Measurements from ENCODE around the gene TMEM63C. TPM values are rescaled to one million over a fixed set of nuclear protein-coding genes. Genes with fewer than 3 reads are reported as not detected.
"Not testable (repeated sequence)": the region's sequence is repeated elsewhere in the genome, so short reads cannot be mapped to it uniquely, and the experiment has no call there.

TMEM63C gene
- polyA plus RNA-seq, 1 donor from 2014 or later = 11.1 TPM

GRCh38 chr14:77279719-77280118, 98.1 kb downstream of the TMEM63C start:
- no peaks in the 10 kb centered on the region for H3K27me3 ChIP-seq (ENCODE audit: insufficient read depth, low read depth, low read length)
- H3K4me2 ChIP-seq (ENCODE audit: low read length) = no peak overlapping the region
- no peak overlapping the region for H3K9ac ChIP-seq (ENCODE audit: low read length)
- H3K9me3 ChIP-seq (ENCODE audit: low read length) = no peaks in the 10 kb centered on the region
- H3K27ac ChIP-seq (ENCODE audit: low read length) = no peak overlapping the region
- no peak for TF ChIP-seq SMC3 (conservative IDR thresholded peaks at IDR 0.05; ENCODE audit: poor library complexity)
- TF ChIP-seq RAD21 (conservative IDR thresholded peaks at IDR 0.05) = no peak
- TF ChIP-seq REST (IDR thresholded peaks at IDR 0.05; ENCODE audit: borderline replicate concordance) = no peak
- no peaks in the 10 kb centered on the region for H4K20me1 ChIP-seq (ENCODE audit: insufficient read depth)
- no peaks in the 10 kb centered on the region for H3F3A ChIP-seq (ENCODE audit: insufficient read depth, low read length, poor library complexity, severe bottlenecking)
- H2AFZ ChIP-seq (ENCODE audit: low read depth, low read length) = no peak overlapping the region
- no peak overlapping the region for H3K4me3 ChIP-seq (ENCODE audit: low read length)
- H3K9me2 ChIP-seq (ENCODE audit: insufficient read depth, low read length) = no peaks in the 10 kb centered on the region
- H3K79me2 ChIP-seq (replicated peaks; ENCODE audit: insufficient read depth, low read length) = no peaks in the 10 kb centered on the region
- H3K36me3 ChIP-seq (ENCODE audit: insufficient read depth, low read length) = no peaks in the 10 kb centered on the region

- H3K36me3 ChIP-seq (ENCODE audit: insufficient read depth, low read length); H2AFZ ChIP-seq (ENCODE audit: low read depth, low read length); H3K27me3 ChIP-seq (ENCODE audit: insufficient read depth, low read depth, low read length); H4K20me1 ChIP-seq (ENCODE audit: insufficient read depth); H3K4me3 ChIP-seq (ENCODE audit: low read length); H3K9ac ChIP-seq (ENCODE audit: low read length); H3K4me2 ChIP-seq (ENCODE audit: low read length); H3K9me2 ChIP-seq (ENCODE audit: insufficient read depth, low read length); H3K79me2 ChIP-seq (replicated peaks; ENCODE audit: insufficient read depth, low read length); H3K9me3 ChIP-seq (ENCODE audit: low read length); H3K27ac ChIP-seq (ENCODE audit: low read length); H3F3A ChIP-seq (ENCODE audit: insufficient read depth, low read length, poor library complexity, severe bottlenecking): not testable (repeated sequence)
These were observed 99.3 kb downstream of the TMEM63C start for GRCh38 chr14:77280921-77281320.

- Histone ChIP-seq H3K27ac (ENCODE audit: low read length) (no peak overlapping the region), H2AFZ (ENCODE audit: low read depth, low read length) (no peak overlapping the region), H3K9me2 (ENCODE audit: insufficient read depth, low read length) (no peaks in the 10 kb centered on the region), H3K36me3 (ENCODE audit: insufficient read depth, low read length) (no peaks in the 10 kb centered on the region), H3K9ac (ENCODE audit: low read length) (no peak overlapping the region), H3F3A (ENCODE audit: insufficient read depth, low read length, poor library complexity, severe bottlenecking) (no peaks in the 10 kb centered on the region), H3K79me2 (replicated peaks; ENCODE audit: insufficient read depth, low read length) (no peaks in the 10 kb centered on the region), H3K27me3 (ENCODE audit: insufficient read depth, low read depth, low read length) (no peaks in the 10 kb centered on the region), H3K4me2 (ENCODE audit: low read length) (no peak overlapping the region), H3K9me3 (ENCODE audit: low read length) (no peaks in the 10 kb centered on the region), H4K20me1 (ENCODE audit: insufficient read depth) (no peaks in the 10 kb centered on the region), H3K4me3 (ENCODE audit: low read length) (no peak overlapping the region)
- TF ChIP-seq SMC3 (conservative IDR thresholded peaks at IDR 0.05; ENCODE audit: poor library complexity) = no peak
- no peak for TF ChIP-seq CTCF (IDR thresholded peaks at IDR 0.05; ENCODE audit: poor library complexity, severe bottlenecking)
- TF ChIP-seq EP300 (conservative IDR thresholded peaks at IDR 0.05; ENCODE audit: poor library complexity, severe bottlenecking) = no peak
- TF ChIP-seq MXI1 (conservative IDR thresholded peaks at IDR 0.05; ENCODE audit: poor library complexity, severe bottlenecking) = no peak
- TF ChIP-seq EZH2 (IDR thresholded peaks at IDR 0.05; ENCODE audit: borderline replicate concordance, insufficient read depth, low read length, poor library complexity, severe bottlenecking) = no peak
- TF ChIP-seq POLR2AphosphoS5 (IDR thresholded peaks at IDR 0.05) = no peak
These were observed 100.3 kb downstream of the TMEM63C start for GRCh38 chr14:77281852-77282410.

Data from neural cell (in vitro differentiated cells).